Stimulated activated CD4-positive, alpha-beta T cell treated with anti-CD3 and anti-CD28 coated beads, Interleukin-15, amount 100 ng/mL, for 48 hours (primary cell): ENCODE measurements around the gene NHSL2.

ENCODE experiments used
- DNase-seq, 2 donors: peaks; one replicate each; pipeline ENCODE4 v3.0.0-alpha.2; 2020; ENCODE audit warnings: low read depth in 2 of 2

Gene NHSL2

GRCh38 chrX:72018277-72019112 lies 107.8 kb downstream of the NHSL2 start:
- peak; percentile 54 to 78 for DNase-seq

- no peak for DNase-seq
Observed at GRCh38 chrX:72019487-72019886, 108.8 kb downstream of the NHSL2 start.

GRCh38 chrX:72020204-72020603 lies 109.6 kb downstream of the NHSL2 start:
- DNase-seq: no peak

- DNase-seq: no peak
Observed at GRCh38 chrX:72020788-72021187, 110.1 kb downstream of the NHSL2 start.

DNA sequence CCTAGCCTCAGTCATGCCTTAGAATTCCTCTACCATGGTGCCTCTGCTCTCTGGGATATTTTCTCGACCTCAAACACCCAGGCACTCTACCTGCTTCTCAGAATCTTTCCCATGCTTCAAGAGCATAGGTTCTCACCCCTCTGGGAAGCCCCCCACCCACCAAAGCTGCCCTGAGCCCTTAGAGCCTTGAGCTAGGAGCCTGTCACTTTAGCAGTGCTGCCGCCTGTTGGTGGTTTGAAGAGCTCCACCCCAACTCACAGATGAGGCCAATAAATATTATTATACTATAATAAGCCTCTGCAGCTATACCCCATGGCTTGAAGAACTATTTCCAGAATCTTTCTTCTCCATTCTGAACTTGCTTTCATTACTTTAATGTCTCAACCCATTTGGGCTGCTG lies 111.3 kb downstream of the NHSL2 start:
- no peak for DNase-seq

DNA sequence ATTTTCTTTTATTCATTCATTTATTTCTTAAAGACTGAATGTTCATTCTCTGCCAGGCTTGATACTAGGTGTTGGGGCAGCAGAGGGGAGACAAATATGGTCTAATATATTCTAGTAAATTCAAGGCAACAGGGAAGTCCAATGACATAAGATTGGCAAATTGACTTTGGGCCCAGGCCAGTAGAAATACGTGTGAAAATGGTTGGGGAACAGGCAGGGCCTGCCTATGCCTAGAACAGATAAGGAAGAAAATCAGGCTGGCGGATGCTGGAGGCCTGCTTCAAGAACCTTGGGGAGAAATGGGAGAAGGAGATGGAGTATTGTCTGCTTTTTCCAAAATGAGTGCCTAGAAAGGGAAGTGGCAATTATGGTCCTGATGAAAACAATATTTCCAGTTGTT lies 112.4 kb downstream of the NHSL2 start:
- DNase-seq: no peak

DNA sequence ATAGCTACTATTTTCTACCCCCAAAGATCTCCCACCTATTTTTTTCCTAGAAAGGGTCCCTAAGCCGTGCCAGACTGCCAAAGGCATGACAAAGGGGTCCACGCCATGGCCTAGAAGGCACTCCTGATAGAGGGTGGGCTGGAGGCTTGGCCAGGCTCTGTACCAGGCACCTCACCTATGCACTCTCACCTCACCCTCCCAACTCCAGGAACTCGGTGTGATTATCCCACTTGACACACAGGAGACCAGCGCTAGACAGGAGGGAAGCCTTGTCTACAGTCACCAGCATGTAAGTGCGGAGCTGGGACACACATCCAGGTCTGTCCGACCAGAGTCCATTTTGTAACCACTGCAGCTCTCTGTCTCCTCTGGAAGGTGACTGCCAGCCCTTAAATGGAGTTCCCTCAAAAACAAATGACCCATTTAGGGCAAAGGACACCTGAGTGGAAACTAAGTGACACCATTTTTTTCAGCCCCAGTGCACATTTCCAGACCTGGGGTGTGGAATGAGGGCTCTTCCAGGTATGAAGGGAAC lies 114.7 kb downstream of the NHSL2 start:
- DNase-seq: no peak

DNA sequence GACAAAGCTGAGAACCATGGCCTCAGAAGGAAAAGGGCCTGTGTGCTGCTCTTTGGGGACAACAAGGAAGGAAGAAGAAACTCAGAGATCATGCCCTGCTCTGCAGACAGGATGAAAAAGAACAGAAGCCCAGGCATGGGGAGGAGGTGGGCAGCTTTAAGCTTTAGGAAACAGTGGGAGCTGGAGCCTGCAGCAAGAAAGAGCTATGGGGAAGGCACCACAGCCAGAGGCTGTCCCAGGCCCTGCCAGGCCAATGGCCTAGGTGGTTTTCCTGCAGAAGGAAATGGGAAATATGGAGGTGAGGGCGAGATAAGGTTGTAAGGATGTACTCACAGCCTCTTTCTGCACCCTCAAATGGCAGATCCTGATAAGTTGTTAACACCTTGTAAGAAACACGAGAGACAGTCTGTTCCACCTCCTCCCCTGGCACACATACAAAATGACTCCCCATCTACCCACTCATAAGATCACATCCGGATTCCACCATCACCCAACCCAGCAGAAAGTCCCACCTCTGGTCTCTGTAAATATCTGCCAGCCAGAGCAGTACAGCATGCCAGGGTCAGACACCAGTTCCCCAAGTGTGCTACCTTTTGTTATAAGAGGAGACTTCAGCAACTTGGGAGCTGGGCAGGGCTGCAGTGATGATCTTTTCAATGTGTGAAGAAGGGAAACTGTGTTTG lies 115.8 kb downstream of the NHSL2 start:
- no peak for DNase-seq

- no peak for DNase-seq
Observed at GRCh38 chrX:72027024-72027913, 116.6 kb downstream of the NHSL2 start.

DNA sequence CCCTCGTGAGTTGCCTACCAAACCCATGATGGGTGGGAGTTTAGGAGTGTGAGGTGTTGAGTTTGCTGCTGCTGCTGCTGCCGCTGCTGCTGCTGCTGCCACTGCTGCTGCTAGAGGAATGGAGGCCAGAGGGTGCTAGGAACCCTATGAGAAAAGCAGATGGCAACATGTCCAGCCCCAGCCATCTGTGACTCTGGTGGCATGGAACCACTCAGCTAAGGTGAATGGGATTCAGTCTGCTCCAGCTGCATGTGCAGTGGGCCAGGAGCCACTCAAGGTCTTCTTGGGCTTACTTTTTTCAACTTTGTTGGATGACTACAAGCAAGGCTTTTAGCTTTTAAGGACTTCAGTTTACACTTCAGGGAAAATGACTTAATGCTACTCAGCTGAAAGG lies 117.3 kb downstream of the NHSL2 start:
- DNase-seq: no peak

DNA sequence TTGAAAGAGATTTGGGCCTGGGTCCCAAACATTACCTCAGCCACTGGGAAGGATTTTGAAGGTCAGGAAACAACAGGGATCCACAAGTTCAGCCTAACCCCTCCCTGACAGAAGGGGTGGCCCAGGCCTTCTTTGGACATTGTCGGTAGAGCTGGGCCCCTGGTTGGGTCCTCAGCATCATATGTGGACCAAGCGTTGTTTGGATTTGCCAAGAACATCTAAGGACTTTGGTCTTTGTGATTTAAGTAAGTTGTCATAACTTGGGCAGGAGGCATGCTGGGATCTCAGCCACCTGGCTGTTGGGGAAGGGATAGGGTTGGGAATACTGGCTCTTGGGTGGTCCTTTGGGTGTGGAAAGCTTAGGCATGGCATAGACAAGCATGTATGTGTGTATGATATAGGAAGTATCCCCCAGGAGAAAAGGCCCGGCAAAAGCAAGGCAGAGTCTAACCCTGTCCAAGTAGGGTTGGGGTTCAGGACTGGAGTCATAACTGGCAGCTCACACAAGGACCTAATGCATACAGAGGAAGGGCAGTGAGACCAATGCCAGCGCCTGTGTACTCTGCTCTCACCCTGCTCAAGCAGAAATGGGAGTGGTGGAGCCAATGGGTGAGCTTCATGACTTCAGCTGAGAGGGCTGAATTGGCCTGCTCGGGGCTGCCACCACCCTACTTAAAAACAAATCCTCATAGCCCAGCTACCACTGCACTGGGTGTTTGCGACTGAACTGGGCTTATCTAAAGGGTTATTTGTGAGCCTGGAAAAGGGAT lies 118.2 kb downstream of the NHSL2 start:
- no peak for DNase-seq

DNA sequence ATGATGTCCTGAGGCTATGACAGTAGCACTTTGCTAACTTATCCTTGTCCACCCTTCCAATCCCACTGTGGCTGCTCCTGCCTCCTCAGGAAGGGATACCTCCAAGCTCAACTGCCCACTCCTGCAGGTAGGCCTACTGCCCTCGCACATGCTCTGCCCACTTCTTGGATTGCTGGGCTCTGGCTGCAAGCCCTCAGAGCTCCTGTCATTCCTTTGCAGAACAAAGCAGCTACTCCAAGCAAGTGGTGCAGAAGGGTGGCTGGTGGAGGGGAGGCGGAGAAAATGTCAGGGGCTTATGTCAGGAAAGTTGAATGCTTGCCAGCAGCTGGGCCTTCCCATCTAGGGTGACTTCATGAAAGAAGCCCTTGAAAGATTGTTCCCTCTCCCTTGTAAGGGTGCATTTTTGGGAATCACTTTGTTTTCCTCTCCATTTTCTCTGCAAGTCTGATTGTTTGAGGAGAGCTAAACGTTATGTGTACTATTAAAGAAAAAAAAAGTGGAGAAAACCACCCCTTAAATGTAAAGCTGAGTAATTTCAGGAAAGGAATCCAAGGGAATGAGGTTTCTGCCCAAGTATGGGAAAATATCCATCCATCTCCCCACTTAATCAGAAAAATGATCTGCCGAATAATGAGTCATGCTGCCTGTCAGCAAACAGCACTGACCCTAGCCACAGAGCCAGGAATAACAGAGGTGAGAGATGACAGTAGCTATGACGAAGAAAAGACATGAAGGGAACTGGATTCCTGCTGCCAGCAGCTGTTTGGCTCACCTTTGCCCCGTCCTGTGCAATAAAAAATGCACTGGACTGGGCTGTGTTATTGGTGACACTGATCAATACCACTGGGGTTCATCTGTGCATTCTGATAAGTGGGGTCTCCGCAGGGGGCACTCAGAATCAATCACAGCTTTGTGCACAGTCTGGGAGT lies 119.1 kb downstream of the NHSL2 start:
- no peak for DNase-seq

DNA sequence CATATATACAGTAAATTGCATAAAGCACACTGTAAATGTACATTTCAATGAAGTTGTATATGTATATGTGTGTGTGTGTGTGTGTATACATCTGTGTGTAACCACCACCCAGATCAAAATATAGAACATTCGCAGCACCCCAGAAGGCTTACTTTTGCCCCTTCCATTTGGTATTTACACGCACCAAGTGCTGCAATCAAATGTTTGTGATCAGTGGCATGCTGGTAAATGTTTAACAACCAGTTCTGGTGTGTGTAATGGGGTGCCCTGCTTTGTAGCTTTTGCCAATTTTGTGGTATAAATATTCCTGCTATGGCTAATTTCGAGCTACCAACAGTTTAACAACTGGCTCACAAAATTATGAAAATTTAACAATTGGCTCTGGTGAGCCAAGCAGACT lies 119.8 kb downstream of the NHSL2 start:
- DNase-seq: no peak

DNA sequence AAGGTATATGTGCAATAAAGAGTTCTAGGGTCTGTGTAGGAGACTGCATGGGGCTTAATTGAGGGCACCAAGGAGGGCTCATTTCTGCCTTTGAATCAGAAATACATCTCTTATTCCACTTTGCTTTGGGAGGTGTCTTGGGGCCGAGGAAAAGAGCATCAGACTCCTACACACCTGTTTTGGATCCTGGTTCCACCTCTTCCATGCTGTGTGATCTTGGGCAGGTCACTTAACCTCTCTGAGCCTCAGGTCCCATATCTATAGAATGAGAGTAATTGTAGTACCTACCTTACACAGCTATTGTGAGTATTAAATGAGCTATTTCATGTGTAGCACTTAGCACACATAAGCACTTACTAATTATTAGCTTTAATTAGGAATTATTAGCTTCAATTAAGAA lies 120.5 kb downstream of the NHSL2 start:
- no peak for DNase-seq

- DNase-seq: no peak
Observed at GRCh38 chrX:72031634-72032033, 121.0 kb downstream of the NHSL2 start.

- DNase-seq: no peak
Observed at GRCh38 chrX:72037601-72038000, 127.0 kb downstream of the NHSL2 start.

GRCh38 chrX:72038016-72038415 lies 127.4 kb downstream of the NHSL2 start:
- no peak for DNase-seq

- no peak for DNase-seq
Observed at GRCh38 chrX:72038868-72039267, 128.2 kb downstream of the NHSL2 start.

GRCh38 chrX:72040506-72040905 lies 129.9 kb downstream of the NHSL2 start:
- no peak for DNase-seq

- no peak for DNase-seq
Observed at GRCh38 chrX:72041176-72041575, 130.5 kb downstream of the NHSL2 start.
